HG03045 (cell line): ENCODE measurements around the gene OR14A2.
"Not testable (repeated sequence)": the region's sequence is repeated elsewhere in the genome, so short reads cannot be mapped to it uniquely, and the experiment has no call there.

Experiments used
- ATAC-seq: cut with Tn5 transposase; IDR thresholded peaks from one replicate; pipeline ENCODE4 v1.9.1; 2021; ENCODE audit warnings: mild to moderate bottlenecking, moderate library complexity; ENCODE audit not compliant: unreplicated experiment

OR14A2 gene

GRCh38 chr1:247748041-247748440 is at the start of gene OR14A2:
Gene OR14A2 (minus strand): TSS chr1:247748141.
- no peak for ATAC-seq

DNA sequence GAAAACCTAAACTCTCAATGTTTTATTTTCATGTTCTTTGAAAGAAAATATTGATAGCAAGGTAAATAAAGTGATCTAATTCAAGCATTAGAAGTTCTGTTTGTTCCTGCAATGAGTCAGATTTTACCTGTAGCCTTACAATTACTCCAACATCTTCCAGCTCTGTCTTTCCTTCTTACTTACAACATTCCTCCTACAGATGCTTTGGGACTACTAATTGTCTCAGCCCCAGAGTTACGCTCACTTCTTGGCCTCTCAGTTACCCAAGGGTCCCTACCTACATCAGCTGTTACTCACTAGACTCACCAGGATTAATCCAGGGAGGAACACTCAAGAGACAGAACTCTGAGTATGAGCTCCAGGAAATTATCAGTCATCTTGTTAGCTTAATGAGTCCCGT is 49.6 kb upstream of the OR14A2 start:
- no peak for ATAC-seq

DNA sequence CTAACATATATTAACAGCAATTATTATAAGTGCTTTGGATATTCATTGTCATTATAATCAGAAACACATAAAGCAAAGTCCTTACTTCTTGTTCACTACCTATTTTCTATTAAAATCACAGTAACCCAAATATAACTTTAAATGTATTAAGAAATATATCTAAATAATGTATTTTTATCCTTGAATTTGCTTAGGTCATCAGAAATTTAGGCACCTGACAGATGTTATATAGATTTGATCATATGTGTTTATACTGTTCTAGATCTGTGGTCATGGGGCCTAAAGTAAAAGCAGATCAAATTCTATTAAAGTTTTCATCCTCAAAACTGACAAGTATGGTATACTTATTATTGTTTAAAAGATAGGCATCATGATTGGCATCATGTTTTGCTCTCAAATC is 21.7 kb upstream of the OR14A2 start:
- no peak for ATAC-seq

GRCh38 chr1:247760456-247760855 is 12.5 kb upstream of the OR14A2 start, which contains the start of gene OR1C1:
Gene OR1C1 (minus strand): TSS chr1:247760556. CDS start chr1:247758406, 2,150 bp downstream.
- ATAC-seq, result no peak

GRCh38 chr1:247754311-247754710 is 6.4 kb upstream of the OR14A2 start:
- ATAC-seq, result not testable (repeated sequence)

DNA sequence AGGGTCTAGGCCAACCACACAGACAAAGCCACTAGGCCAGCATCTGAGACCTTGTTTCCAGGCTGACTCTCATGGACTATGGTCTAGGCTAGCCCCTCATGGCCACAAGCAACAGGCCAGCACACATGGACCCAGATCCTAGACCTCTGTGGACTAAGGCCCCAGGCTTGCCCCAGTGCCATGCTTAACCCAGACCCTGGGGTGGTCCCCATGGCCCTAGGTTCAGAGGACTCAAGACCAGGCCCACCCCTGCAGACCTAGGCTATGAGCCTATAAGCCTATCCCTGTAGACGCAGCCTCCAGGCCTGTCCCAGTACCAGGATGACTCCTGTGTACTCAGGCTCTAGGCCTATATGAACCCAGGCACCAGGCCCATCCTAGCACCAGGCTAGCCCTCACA is 1.9 kb upstream of the OR14A2 start:
- no peak for ATAC-seq

DNA sequence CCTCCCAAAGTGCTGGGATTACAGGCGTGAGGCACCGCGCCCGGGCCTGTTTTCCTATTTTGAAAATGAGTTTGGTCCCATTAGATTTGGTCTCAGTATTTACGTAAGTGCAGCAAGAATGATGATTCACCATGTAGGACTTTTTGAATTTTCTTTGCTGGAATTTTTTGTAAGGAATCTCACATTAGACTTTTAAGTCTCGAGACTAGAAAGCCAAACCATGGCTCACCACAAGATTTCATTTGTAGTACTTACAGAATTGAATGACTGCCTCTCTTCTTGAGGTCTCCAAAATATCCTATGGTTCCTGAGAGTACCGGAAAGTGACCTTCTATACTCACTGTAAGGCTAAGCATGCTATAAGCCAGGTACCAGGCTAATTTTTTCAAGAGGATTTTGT is 325 bp downstream of the OR14A2 start:
- ATAC-seq, result no peak

GRCh38 chr1:247746391-247746935 is 1.5 kb downstream of the OR14A2 start:
- ATAC-seq, result no peak

- not testable (repeated sequence) for ATAC-seq
Measured at GRCh38 chr1:247742215-247742760, 5.7 kb downstream of the OR14A2 start.

DNA sequence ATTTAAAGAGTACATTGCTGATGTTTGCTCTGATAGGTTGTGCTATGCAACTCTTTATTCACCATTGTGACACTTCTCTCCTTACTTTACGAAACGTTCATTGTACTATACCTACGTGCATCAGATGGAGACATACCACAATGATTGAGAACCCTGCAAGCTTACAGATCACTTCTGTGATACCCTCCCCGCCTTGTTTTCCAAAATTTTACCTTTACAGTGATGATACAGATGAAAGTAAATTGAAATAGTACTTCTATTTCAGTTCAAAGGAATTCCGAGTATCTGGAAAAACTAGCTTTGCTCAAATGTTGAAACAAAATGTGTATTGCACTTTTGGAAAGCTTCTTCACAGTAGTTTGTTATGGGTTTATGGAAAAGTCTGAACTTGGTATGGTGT is 6.2 kb downstream of the OR14A2 start:
- ATAC-seq, result no peak

GRCh38 chr1:247740721-247741120 is 7.2 kb downstream of the OR14A2 start:
- ATAC-seq, result no peak

GRCh38 chr1:247738315-247738714 is 9.6 kb downstream of the OR14A2 start, which contains the start of gene OR14K1:
Gene OR14K1 (plus strand): TSS chr1:247738615. CDS start chr1:247738615, 0 bp downstream.
- no peak for ATAC-seq

DNA sequence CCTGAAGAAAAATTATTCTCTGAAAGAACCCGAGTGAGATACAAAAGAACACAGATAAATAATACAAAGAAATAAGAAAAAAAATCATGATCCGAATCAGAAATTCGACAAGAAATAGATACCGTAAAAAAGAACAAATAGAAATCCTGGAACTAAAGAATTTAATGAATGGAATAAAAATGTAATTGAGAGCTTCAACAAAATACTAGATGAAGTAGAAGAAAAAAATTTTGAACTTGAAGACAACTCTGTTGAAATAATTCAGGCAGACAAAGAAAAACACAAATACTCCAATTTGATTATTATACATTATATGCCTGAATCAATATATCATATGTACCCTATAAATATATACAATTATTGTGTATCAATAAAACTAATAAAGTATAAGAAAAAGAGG is 26.7 kb downstream of the OR14A2 start:
- no peak for ATAC-seq

- no peak for ATAC-seq
Measured at GRCh38 chr1:247716546-247716945, 31.4 kb downstream of the OR14A2 start, which contains the start of gene OR6F1. Gene OR6F1 (minus strand): TSS chr1:247716646. CDS start chr1:247712755, 3,891 bp downstream.

GRCh38 chr1:247713753-247714152 is 34.2 kb downstream of the OR14A2 start:
- no peak for ATAC-seq

- not testable (repeated sequence) for ATAC-seq
Measured at GRCh38 chr1:247710681-247711080, 37.3 kb downstream of the OR14A2 start.

- no peak for ATAC-seq
Measured at GRCh38 chr1:247701338-247701737, 46.6 kb downstream of the OR14A2 start.

DNA sequence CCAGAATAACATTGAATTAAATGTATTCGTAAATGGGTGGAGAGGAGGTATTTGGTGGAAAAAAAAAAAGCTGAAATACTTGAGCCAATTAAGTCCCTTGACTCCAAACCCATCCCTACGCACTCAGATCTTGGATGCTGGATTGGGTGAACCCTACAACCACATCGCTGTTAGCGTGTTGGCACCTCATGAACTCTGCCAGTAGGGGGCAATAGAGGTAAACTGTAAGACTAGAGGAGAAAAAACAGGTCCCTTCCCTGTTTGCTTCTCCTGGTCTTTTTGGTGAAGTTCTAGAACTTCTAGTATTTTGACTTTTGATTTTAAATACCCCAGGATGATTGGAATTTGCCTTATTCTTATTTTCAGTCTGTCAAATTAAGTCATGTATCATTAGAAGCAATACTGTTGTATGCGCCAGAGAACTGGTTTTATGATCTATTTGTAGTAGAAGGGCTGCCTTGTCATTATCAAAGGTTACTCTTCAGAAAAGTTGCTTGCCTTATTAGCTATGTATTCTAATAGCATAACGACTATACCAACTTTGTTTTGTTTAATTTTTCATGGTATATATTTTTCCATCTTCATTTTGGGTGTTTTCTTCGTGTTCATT is 66.5 kb downstream of the OR14A2 start:
- ATAC-seq, result peak; percentile 76

- ATAC-seq, result no peak
Measured at GRCh38 chr1:247680171-247680570, 67.8 kb downstream of the OR14A2 start.

GRCh38 chr1:247679639-247680038 is 68.3 kb downstream of the OR14A2 start, which contains the start of gene OR13G1:
Gene OR13G1 (minus strand): TSS chr1:247679739. CDS start chr1:247673041, 6,698 bp downstream.
- no peak for ATAC-seq
